Stimulated activated CD8-positive, alpha-beta memory T cell treated with anti-CD3 and anti-CD28 coated beads, Interleukin-4, amount 100 ng/mL, for 4 hours (primary cell): ENCODE results near the gene TAS2R60.

Experiments
- DNase-seq, 2 donors: peaks; one replicate each; pipeline ENCODE4 v3.0.0-alpha.2; 2020; ENCODE audit warnings: low read depth in 2 of 2, low spot score in 1 of 2

TAS2R60 gene

GRCh38 chr7:143437578-143437977 is 5.7 kb upstream of the TAS2R60 start:
- DNase-seq, result no peak

- no peak for DNase-seq
Measured at GRCh38 chr7:143439866-143440265, 3.4 kb upstream of the TAS2R60 start.

GRCh38 chr7:143444063-143444782 is 970 bp downstream of the TAS2R60 start:
- DNase-seq, result no peak

GRCh38 chr7:143444785-143445184 is 1.5 kb downstream of the TAS2R60 start:
- no peak for DNase-seq

GRCh38 chr7:143447466-143447865 is 4.2 kb downstream of the TAS2R60 start:
- no peak for DNase-seq

GRCh38 chr7:143448429-143448828 is 5.2 kb downstream of the TAS2R60 start:
- no peak for DNase-seq

- no peak for DNase-seq
Measured at GRCh38 chr7:143449793-143450192, 6.5 kb downstream of the TAS2R60 start.

GRCh38 chr7:143451122-143451521 is 7.9 kb downstream of the TAS2R60 start:
- no peak for DNase-seq

GRCh38 chr7:143451746-143452145 is 8.5 kb downstream of the TAS2R60 start:
- DNase-seq, result no peak

GRCh38 chr7:143452495-143452894 is 9.2 kb downstream of the TAS2R60 start:
- DNase-seq, result no peak

- DNase-seq, result no peak
Measured at GRCh38 chr7:143454091-143454680, 10.9 kb downstream of the TAS2R60 start.

GRCh38 chr7:143455491-143455890 is 12.2 kb downstream of the TAS2R60 start:
- no peak for DNase-seq

GRCh38 chr7:143455942-143456341 is 12.7 kb downstream of the TAS2R60 start:
- no peak for DNase-seq

- DNase-seq, result no peak
Measured at GRCh38 chr7:143456992-143457793, 13.9 kb downstream of the TAS2R60 start.

- no peak for DNase-seq
Measured at GRCh38 chr7:143458263-143458662, 15.0 kb downstream of the TAS2R60 start.

- DNase-seq, result no peak
Measured at GRCh38 chr7:143458681-143459080, 15.4 kb downstream of the TAS2R60 start.

GRCh38 chr7:143459359-143459758 is 16.1 kb downstream of the TAS2R60 start:
- DNase-seq, result no peak

GRCh38 chr7:143460271-143460979 is 17.2 kb downstream of the TAS2R60 start:
- no peak for DNase-seq

GRCh38 chr7:143462045-143462444 is 18.8 kb downstream of the TAS2R60 start:
- DNase-seq, result no peak

GRCh38 chr7:143463556-143463955 is 20.3 kb downstream of the TAS2R60 start:
- DNase-seq, result no peak

- no peak for DNase-seq
Measured at GRCh38 chr7:143463957-143464356, 20.7 kb downstream of the TAS2R60 start.

- no peak for DNase-seq
Measured at GRCh38 chr7:143467724-143468123, 24.5 kb downstream of the TAS2R60 start.
